Measurements from ENCODE around the gene LIMK1.

Gene LIMK1

GRCh38 chr7:74074770-74075169 is 8.8 kb upstream of the LIMK1 start:
- no peak for DNase-seq (ENCODE audit: low spot score)
- TF ChIP-seq CTCF (IDR thresholded peaks at IDR 0.05; ENCODE audit: extremely low read depth, missing control alignments) = no peak

- TF ChIP-seq CTCF (IDR thresholded peaks at IDR 0.05; ENCODE audit: extremely low read depth, missing control alignments) = no peak
- no peak for DNase-seq (ENCODE audit: low spot score)
Measured at GRCh38 chr7:74078461-74078860, 5.1 kb upstream of the LIMK1 start.

GRCh38 chr7:74082770-74083116 is 861 bp upstream of the LIMK1 start:
- DNase-seq (ENCODE audit: low spot score) = no peak
- no peak for TF ChIP-seq CTCF (IDR thresholded peaks at IDR 0.05; ENCODE audit: extremely low read depth, missing control alignments)

- no peak for TF ChIP-seq CTCF (IDR thresholded peaks at IDR 0.05; ENCODE audit: extremely low read depth, missing control alignments)
- no peak for DNase-seq (ENCODE audit: low spot score)
Measured at GRCh38 chr7:74083928-74084721, 521 bp downstream of the LIMK1 start.

GRCh38 chr7:74084722-74085578 is 1.3 kb downstream of the LIMK1 start:
- TF ChIP-seq CTCF (IDR thresholded peaks at IDR 0.05; ENCODE audit: extremely low read depth, missing control alignments) = no peak
- DNase-seq (ENCODE audit: low spot score) = no peak

- no peak for TF ChIP-seq CTCF (IDR thresholded peaks at IDR 0.05; ENCODE audit: extremely low read depth, missing control alignments)
- DNase-seq (ENCODE audit: low spot score) = no peak
Measured at GRCh38 chr7:74087791-74088453, 4.3 kb downstream of the LIMK1 start.
